Subcutaneous abdominal adipose tissue (tissue), 5 donors: Measurements from ENCODE around the gene PPFIBP1.
"Not testable (repeated sequence)": the region's sequence is repeated elsewhere in the genome, so short reads cannot be mapped to it uniquely, and the experiment has no call there.

Source experiments
- H3K27ac ChIP-seq: one replicate; pipeline ENCODE4 v1.7.0; 2013; ENCODE audit warnings: low read depth, mild to moderate bottlenecking, inconsistent platforms, low read length, moderate library complexity
- H3K27me3 ChIP-seq, 5 donors: one replicate each; pipeline ENCODE4 v1.7.0; 2013; ENCODE audit warnings: low read length in 5 of 5, inconsistent platforms in 1 of 5; ENCODE audit not compliant: control insufficient read depth in 5 of 5, insufficient read depth in 4 of 5
- H3K36me3 ChIP-seq, 5 donors: one replicate each; pipeline ENCODE4 v1.7.0; 2013; ENCODE audit warnings: low read length in 5 of 5; ENCODE audit not compliant: control insufficient read depth in 5 of 5, insufficient read depth in 5 of 5
- H3K4me1 ChIP-seq, 5 donors: one replicate each; pipeline ENCODE4 v1.7.0; 2013; ENCODE audit warnings: low read length in 5 of 5, mild to moderate bottlenecking in 3 of 5, moderate library complexity in 1 of 5; ENCODE audit not compliant: control insufficient read depth in 5 of 5, insufficient read depth in 5 of 5
- H3K4me3 ChIP-seq, 5 donors: one replicate each; pipeline ENCODE4 v1.7.0; 2013; ENCODE audit warnings: low read length in 5 of 5, low read depth in 1 of 5
- H3K9ac ChIP-seq, 5 donors: one replicate each; pipeline ENCODE4 v1.7.0; 2013; ENCODE audit warnings: low read length in 5 of 5, mild to moderate bottlenecking in 4 of 5, moderate library complexity in 3 of 5
- H3K9me3 ChIP-seq, 5 donors: one replicate each; pipeline ENCODE4 v1.7.0; 2013; ENCODE audit warnings: low read length in 5 of 5; ENCODE audit not compliant: control insufficient read depth in 5 of 5
- donor health status: healthy.
- donor health status: healthy.
- donor health status: healthy.
- donor health status: healthy.
- donor health status: healthy.

The PPFIBP1 gene

DNA sequence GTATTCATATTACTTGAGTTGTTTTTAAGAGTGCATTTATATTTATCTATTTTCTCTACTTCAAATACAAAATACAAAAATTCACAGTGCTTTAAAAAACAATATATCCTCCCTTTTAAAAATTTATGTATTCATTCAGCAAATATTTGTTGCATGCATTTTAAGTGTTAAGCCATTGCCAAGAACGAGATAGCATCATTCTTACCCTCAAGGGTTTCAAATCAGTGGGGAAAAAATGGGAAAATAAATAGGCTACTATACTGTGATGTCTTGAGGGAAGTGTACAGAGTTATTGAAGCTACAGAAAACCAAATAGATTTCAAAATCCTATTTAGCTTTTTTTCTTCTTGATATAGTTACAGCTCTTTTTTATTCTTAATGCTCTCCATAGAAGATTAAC lies 209.8 kb downstream of the PPFIBP1 start:
- Histone ChIP-seq H3K27me3 (no peaks in the 10 kb centered on the region), H3K4me1 (no peaks in the 10 kb centered on the region), H3K36me3 (peaks cover 6 to 47% (median 30%) of the 10 kb centered on the region in 5 donors), H3K9ac (no peak overlapping the region), H3K9me3 (no peaks in the 10 kb centered on the region), H3K4me3 (no peak overlapping the region), H3K27ac (no peak overlapping the region)

DNA sequence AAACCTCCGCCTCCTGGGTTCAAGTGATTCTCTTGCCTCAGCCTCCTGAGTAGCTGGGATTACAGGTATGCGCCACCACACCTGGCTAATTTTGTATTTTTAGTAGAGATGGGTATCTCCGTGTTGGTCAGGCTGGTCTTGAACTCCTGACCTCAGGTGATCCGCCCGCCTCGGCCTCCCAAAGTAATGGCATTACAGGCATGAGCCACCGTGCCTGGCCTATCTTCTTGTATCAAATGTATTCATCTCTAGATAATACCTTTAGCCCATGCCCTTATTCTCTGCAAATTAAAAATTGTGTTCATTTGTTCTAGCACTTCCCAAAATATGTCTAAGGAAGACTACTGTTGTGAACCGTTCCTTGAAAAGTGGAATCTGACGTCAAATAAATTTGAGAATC lies 210.3 kb downstream of the PPFIBP1 start:
- H3K27me3 ChIP-seq, H3K4me3 ChIP-seq, H3K4me1 ChIP-seq, H3K27ac ChIP-seq, H3K9ac ChIP-seq, H3K9me3 ChIP-seq: not testable (repeated sequence)
- H3K36me3 ChIP-seq: peaks cover 9 to 49% (median 31%) of the 10 kb centered on the region in 5 donors

DNA sequence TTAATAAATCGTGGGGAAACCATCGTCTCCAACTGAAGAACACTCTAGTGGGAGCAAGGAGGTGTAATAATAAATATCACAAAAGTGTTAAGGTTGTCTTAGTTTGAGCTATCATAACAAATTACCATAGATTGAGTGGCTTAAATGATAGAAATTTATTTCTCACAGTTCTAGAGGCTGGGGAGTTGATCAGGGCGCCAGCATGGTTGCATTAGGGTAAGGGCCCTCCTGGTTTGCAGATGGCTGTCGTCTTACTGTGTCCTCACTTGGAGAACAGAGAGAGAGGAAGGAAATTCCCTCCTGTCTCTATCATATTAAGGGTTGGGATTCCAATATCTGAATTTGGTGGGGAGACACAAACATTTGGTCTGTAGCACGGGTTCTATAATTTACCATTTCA lies 219.6 kb downstream of the PPFIBP1 start:
- H3K9me3 ChIP-seq: no peaks in the 10 kb centered on the region
- peaks cover 0 to 4% (median 0%) of the 10 kb centered on the region in 5 donors for H3K4me1 ChIP-seq
- H3K4me3 ChIP-seq: no peak overlapping the region
- H3K9ac ChIP-seq: no peak overlapping the region
- no peaks in the 10 kb centered on the region for H3K27me3 ChIP-seq
- H3K27ac ChIP-seq: no peak overlapping the region
- H3K36me3 ChIP-seq: peaks cover 17 to 37% (median 36%) of the 10 kb centered on the region in 5 donors
